GM08714 (cell line): ENCODE measurements around the gene PRKCD.

Experiments used
- H3K4me3 ChIP-seq: fragments of 200-500 bp; sonication (Bioruptor generic); 2 replicates; pipeline ENCODE4 v1.5.1; 2014; ENCODE audit warnings: mild to moderate bottlenecking, low read length, inconsistent platforms
- ZNF274 ChIP-seq: IDR thresholded peaks from 2 replicates; pipeline ENCODE4 v1.6.1; 2012; ENCODE audit warnings: mild to moderate bottlenecking, low read depth, low read length

Gene PRKCD

GRCh38 chr3:53167418-53168174 lies 6.6 kb downstream of the PRKCD start:
- peak overlapping the region; percentile 1; the same call in 1 of the 2 replicates for H3K4me3 ChIP-seq
- TF ChIP-seq ZNF274: no peak

- H3K4me3 ChIP-seq: no peak overlapping the region
- no peak for TF ChIP-seq ZNF274
Observed at GRCh38 chr3:53168175-53168923, 7.3 kb downstream of the PRKCD start.

- H3K4me3 ChIP-seq: no peak overlapping the region
- no peak for TF ChIP-seq ZNF274
Observed at GRCh38 chr3:53169045-53169831, 8.2 kb downstream of the PRKCD start.

- H3K4me3 ChIP-seq: no peak overlapping the region
- no peak for TF ChIP-seq ZNF274
Observed at GRCh38 chr3:53169832-53170324, 8.9 kb downstream of the PRKCD start.

GRCh38 chr3:53170325-53171063 lies 9.5 kb downstream of the PRKCD start:
- peak overlapping the region; percentile 10; the same call in 1 of the 2 replicates for H3K4me3 ChIP-seq
- no peak for TF ChIP-seq ZNF274

- H3K4me3 ChIP-seq: peak overlapping the region; percentile 10; the same call in 1 of the 2 replicates
Observed at GRCh38 chr3:53171064-53171418, 10.0 kb downstream of the PRKCD start.

GRCh38 chr3:53171827-53172505 lies 11.0 kb downstream of the PRKCD start:
- no peak overlapping the region for H3K4me3 ChIP-seq
- no peak for TF ChIP-seq ZNF274

More at GRCh38 chr3:53171064-53171418, 10.0 kb downstream of the PRKCD start:
- TF ChIP-seq ZNF274: no peak

GRCh38 chr3:53173107-53173506 lies 12.1 kb downstream of the PRKCD start:
- no peak for TF ChIP-seq ZNF274
- no peak overlapping the region for H3K4me3 ChIP-seq

GRCh38 chr3:53174346-53175250 lies 13.6 kb downstream of the PRKCD start:
- no peak overlapping the region; the same call in 1 of the 2 replicates for H3K4me3 ChIP-seq
- TF ChIP-seq ZNF274: no peak

- no peak overlapping the region for H3K4me3 ChIP-seq
- TF ChIP-seq ZNF274: no peak
Observed at GRCh38 chr3:53175613-53176540, 14.9 kb downstream of the PRKCD start.

- no peak overlapping the region for H3K4me3 ChIP-seq
- no peak for TF ChIP-seq ZNF274
Observed at GRCh38 chr3:53178246-53178645, 17.2 kb downstream of the PRKCD start.
